ENCODE data around the gene KCNQ5. TPM values are rescaled to one million over a fixed set of nuclear protein-coding genes. Genes with fewer than 3 reads are reported as not detected.

The KCNQ5 gene
- total RNA-seq, 6 donors from 2014 or later = 0.30 to 3.1 (median 0.32) TPM

DNA sequence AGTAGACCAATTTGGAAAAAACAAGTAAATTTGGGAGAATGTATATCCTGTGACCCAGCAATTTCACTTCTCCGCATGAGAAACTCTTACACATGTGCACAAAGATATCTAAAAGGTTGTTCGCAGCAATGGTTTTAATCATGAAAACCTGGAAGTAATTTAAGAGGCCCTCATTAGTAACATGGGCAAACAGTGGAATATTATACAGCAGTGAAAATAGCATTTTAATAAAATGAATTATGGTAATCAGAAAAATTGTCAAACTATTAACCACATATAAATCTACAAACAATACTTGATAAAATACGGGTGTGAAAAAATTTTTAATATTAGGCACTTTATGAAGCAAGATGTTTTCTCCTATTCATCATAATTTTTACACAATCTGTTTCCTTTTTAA, 74.2 kb downstream of the KCNQ5 start:
- no peak for ATAC-seq (ENCODE audit: low FRiP score in 2 of 2)
- H3K27ac ChIP-seq = no peak overlapping the region
- H3K36me3 ChIP-seq = no peaks in the 10 kb centered on the region
- 93 to 94% methylated on average over 3 of the region's 3 CpGs for WGBS, 2 donors
- no peak for DNase-seq
- H3K9me3 ChIP-seq = no peaks in the 10 kb centered on the region
- no peak overlapping the region for H3K4me3 ChIP-seq
- H3K27me3 ChIP-seq = no peaks in the 10 kb centered on the region
- TF ChIP-seq POLR2A (IDR thresholded peaks at IDR 0.05) (no peak), EP300 (IDR thresholded peaks at IDR 0.05) (no peak), POLR2AphosphoS5 (IDR thresholded peaks at IDR 0.05) (no peak)
- TF ChIP-seq, protein P1, sequence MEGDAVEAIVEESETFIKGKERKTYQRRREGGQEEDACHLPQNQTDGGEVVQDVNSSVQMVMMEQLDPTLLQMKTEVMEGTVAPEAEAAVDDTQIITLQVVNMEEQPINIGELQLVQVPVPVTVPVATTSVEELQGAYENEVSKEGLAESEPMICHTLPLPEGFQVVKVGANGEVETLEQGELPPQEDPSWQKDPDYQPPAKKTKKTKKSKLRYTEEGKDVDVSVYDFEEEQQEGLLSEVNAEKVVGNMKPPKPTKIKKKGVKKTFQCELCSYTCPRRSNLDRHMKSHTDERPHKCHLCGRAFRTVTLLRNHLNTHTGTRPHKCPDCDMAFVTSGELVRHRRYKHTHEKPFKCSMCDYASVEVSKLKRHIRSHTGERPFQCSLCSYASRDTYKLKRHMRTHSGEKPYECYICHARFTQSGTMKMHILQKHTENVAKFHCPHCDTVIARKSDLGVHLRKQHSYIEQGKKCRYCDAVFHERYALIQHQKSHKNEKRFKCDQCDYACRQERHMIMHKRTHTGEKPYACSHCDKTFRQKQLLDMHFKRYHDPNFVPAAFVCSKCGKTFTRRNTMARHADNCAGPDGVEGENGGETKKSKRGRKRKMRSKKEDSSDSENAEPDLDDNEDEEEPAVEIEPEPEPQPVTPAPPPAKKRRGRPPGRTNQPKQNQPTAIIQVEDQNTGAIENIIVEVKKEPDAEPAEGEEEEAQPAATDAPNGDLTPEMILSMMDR (IDR thresholded peaks at IDR 0.05) = no peak
- H3K4me1 ChIP-seq = no peaks in the 10 kb centered on the region

- no peak for DNase-seq
- Histone ChIP-seq H3K4me1 (no peaks in the 10 kb centered on the region), H3K36me3 (no peaks in the 10 kb centered on the region), H3K9me3 (no peaks in the 10 kb centered on the region), H3K4me3 (no peak overlapping the region), H3K27ac (no peak overlapping the region), H3K27me3 (no peaks in the 10 kb centered on the region)
- no peak for TF ChIP-seq POLR2AphosphoS5 (IDR thresholded peaks at IDR 0.05)
- TF ChIP-seq POLR2A (IDR thresholded peaks at IDR 0.05) = no peak
- no peak for TF ChIP-seq EP300 (IDR thresholded peaks at IDR 0.05)
- TF ChIP-seq, protein P1 (IDR thresholded peaks at IDR 0.05) = no peak
- no peak for ATAC-seq (ENCODE audit: low FRiP score in 2 of 2)
- WGBS, 2 donors = 70 to 82% methylated on average over 1 of the region's 1 CpG
Observed at GRCh38 chr6:72699159-72699558, 77.3 kb downstream of the KCNQ5 start.

- Histone ChIP-seq H3K27ac (no peak overlapping the region), H3K27me3 (no peaks in the 10 kb centered on the region), H3K4me3 (no peak overlapping the region), H3K9me3 (no peaks in the 10 kb centered on the region), H3K36me3 (no peaks in the 10 kb centered on the region), H3K4me1 (no peaks in the 10 kb centered on the region)
- no peak for ATAC-seq (ENCODE audit: low FRiP score in 2 of 2)
- DNase-seq = no peak
- 82 to 86% methylated on average over 3 of the region's 3 CpGs for WGBS, 2 donors
- TF ChIP-seq POLR2AphosphoS5 (IDR thresholded peaks at IDR 0.05) (no peak), POLR2A (IDR thresholded peaks at IDR 0.05) (no peak), EP300 (IDR thresholded peaks at IDR 0.05) (no peak)
- TF ChIP-seq, protein P1 (IDR thresholded peaks at IDR 0.05) = no peak
Observed at GRCh38 chr6:72702421-72702820, 80.6 kb downstream of the KCNQ5 start.

- Histone ChIP-seq H3K27me3 (no peaks in the 10 kb centered on the region), H3K4me3 (no peak overlapping the region), H3K27ac (no peak overlapping the region), H3K4me1 (no peaks in the 10 kb centered on the region), H3K9me3 (no peaks in the 10 kb centered on the region), H3K36me3 (no peaks in the 10 kb centered on the region)
- TF ChIP-seq, protein P1 (IDR thresholded peaks at IDR 0.05) = no peak
- no peak for TF ChIP-seq POLR2A (IDR thresholded peaks at IDR 0.05)
- no peak for TF ChIP-seq EP300 (IDR thresholded peaks at IDR 0.05)
- no peak for TF ChIP-seq POLR2AphosphoS5 (IDR thresholded peaks at IDR 0.05)
- 55 to 61% methylated on average over 2 of the region's 2 CpGs for WGBS, 2 donors
- ATAC-seq (ENCODE audit: low FRiP score in 2 of 2) (no peak), DNase-seq (no peak)
Observed at GRCh38 chr6:72703093-72703492, 81.2 kb downstream of the KCNQ5 start.

- TF ChIP-seq, protein P1 (IDR thresholded peaks at IDR 0.05) = no peak
- TF ChIP-seq EP300 (IDR thresholded peaks at IDR 0.05) (no peak), POLR2AphosphoS5 (IDR thresholded peaks at IDR 0.05) (no peak), POLR2A (IDR thresholded peaks at IDR 0.05) (no peak)
- 79 to 91% methylated on average over 4 of the region's 4 CpGs for WGBS, 2 donors
Observed at GRCh38 chr6:72704979-72705378, 83.1 kb downstream of the KCNQ5 start.

More at GRCh38 chr6:72704979-72705378, 83.1 kb downstream of the KCNQ5 start:
- no peaks in the 10 kb centered on the region for H3K4me1 ChIP-seq
- no peak for DNase-seq
- H3K4me3 ChIP-seq = no peak overlapping the region
- no peaks in the 10 kb centered on the region for H3K27me3 ChIP-seq
- H3K27ac ChIP-seq = no peak overlapping the region
- no peaks in the 10 kb centered on the region for H3K36me3 ChIP-seq
- no peak for ATAC-seq (ENCODE audit: low FRiP score in 2 of 2)
- peaks cover 0 to 3% (median 0%) of the 10 kb centered on the region in 4 donors for H3K9me3 ChIP-seq
